ENCODE results near the gene CA4.

GRCh38 chr17:60188759-60189158 lies 39.0 kb downstream of the CA4 start:
- TF ChIP-seq GABPA (IDR thresholded peaks at IDR 0.05; ENCODE audit: borderline replicate concordance, insufficient read depth, low read length), result no peak
- no peak for TF ChIP-seq POLR2AphosphoS5 (IDR thresholded peaks at IDR 0.05; ENCODE audit: low read depth, low read length)
- TF ChIP-seq RAD21 (IDR thresholded peaks at IDR 0.05 in 1 of 2, conservative IDR thresholded peaks at IDR 0.05 in 1 of 2; ENCODE audit: low read depth in 2 of 2, low read length in 2 of 2), result no peak
- TF ChIP-seq EZH2 (IDR thresholded peaks at IDR 0.05; ENCODE audit: low read depth, low read length, severe bottlenecking), result no peak
- no peak for TF ChIP-seq SIX5 (IDR thresholded peaks at IDR 0.05; ENCODE audit: low read depth, low read length)
- TF ChIP-seq JUND (IDR thresholded peaks at IDR 0.05; ENCODE audit: low read length), result no peak
- TF ChIP-seq CEBPB (IDR thresholded peaks at IDR 0.05; ENCODE audit: low read depth, low read length), result no peak
- TF ChIP-seq, protein P1, sequence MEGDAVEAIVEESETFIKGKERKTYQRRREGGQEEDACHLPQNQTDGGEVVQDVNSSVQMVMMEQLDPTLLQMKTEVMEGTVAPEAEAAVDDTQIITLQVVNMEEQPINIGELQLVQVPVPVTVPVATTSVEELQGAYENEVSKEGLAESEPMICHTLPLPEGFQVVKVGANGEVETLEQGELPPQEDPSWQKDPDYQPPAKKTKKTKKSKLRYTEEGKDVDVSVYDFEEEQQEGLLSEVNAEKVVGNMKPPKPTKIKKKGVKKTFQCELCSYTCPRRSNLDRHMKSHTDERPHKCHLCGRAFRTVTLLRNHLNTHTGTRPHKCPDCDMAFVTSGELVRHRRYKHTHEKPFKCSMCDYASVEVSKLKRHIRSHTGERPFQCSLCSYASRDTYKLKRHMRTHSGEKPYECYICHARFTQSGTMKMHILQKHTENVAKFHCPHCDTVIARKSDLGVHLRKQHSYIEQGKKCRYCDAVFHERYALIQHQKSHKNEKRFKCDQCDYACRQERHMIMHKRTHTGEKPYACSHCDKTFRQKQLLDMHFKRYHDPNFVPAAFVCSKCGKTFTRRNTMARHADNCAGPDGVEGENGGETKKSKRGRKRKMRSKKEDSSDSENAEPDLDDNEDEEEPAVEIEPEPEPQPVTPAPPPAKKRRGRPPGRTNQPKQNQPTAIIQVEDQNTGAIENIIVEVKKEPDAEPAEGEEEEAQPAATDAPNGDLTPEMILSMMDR (IDR thresholded peaks at IDR 0.05; ENCODE audit: control extremely low read depth in 1 of 3, insufficient read depth in 1 of 3, low read depth in 1 of 3, low read length in 3 of 3), result no peak
- TF ChIP-seq CBX5 (IDR thresholded peaks at IDR 0.05; ENCODE audit: low read depth, low read length), result no peak
- no peak for TF ChIP-seq EGR1 (IDR thresholded peaks at IDR 0.05; ENCODE audit: borderline replicate concordance, low read depth, low read length)
- TF ChIP-seq TEAD4 (IDR thresholded peaks at IDR 0.05; ENCODE audit: low read depth, low read length), result no peak
- no peak for TF ChIP-seq ZNF274 (IDR thresholded peaks at IDR 0.05; ENCODE audit: borderline replicate concordance, extremely low read depth, low read length)
- TF ChIP-seq ASH2L (IDR thresholded peaks at IDR 0.05; ENCODE audit: low read length), result no peak
